Measurements from ENCODE around the gene MAST1.
"Not testable (repeated sequence)": the region's sequence is repeated elsewhere in the genome, so short reads cannot be mapped to it uniquely, and the experiment has no call there.

Gene MAST1

GRCh38 chr19:12794971-12795381 is 43.3 kb upstream of the MAST1 start:
- no peaks in the 10 kb centered on the region for H3K9me3 Mint-ChIP-seq
- peaks cover 54% of the 10 kb centered on the region for H3K36me3 Mint-ChIP-seq (ENCODE audit: insufficient read depth)
- H3K4me1 Mint-ChIP-seq = peaks cover 32% of the 10 kb centered on the region
- H3K27me3 Mint-ChIP-seq = no peaks in the 10 kb centered on the region
- peak overlapping the region; percentile 97 for H3K27ac Mint-ChIP-seq (ENCODE audit: low read depth)
- ATAC-seq (replicated peaks; ENCODE audit: extremely low read depth, poor library complexity, severe bottlenecking) (no peak), DNase-seq (ENCODE audit: low spot score in 2 of 2) (no peak)
- H3K4me3 Mint-ChIP-seq = no peak overlapping the region

GRCh38 chr19:12796146-12797071 is 41.9 kb upstream of the MAST1 start:
- Mint-ChIP-seq H3K4me3 (peak overlapping the region; percentile 66), H3K27ac (ENCODE audit: low read depth) (peak overlapping the region; percentile 97), H3K4me1 (peaks cover 26% of the 10 kb centered on the region), H3K9me3 (no peaks in the 10 kb centered on the region), H3K36me3 (ENCODE audit: insufficient read depth) (peaks cover 44% of the 10 kb centered on the region), H3K27me3 (no peaks in the 10 kb centered on the region)
- peak; percentile 63 to 73 for DNase-seq (ENCODE audit: low spot score in 2 of 2)
- no peak for ATAC-seq (replicated peaks; ENCODE audit: extremely low read depth, poor library complexity, severe bottlenecking)

- H3K27ac Mint-ChIP-seq (ENCODE audit: low read depth) = no peak overlapping the region
Observed at GRCh38 chr19:12797141-12797587, 41.2 kb upstream of the MAST1 start.

GRCh38 chr19:12797607-12798006 is 40.7 kb upstream of the MAST1 start:
- not testable (repeated sequence) for H3K27ac Mint-ChIP-seq (ENCODE audit: low read depth)

More at GRCh38 chr19:12797141-12797587, 41.2 kb upstream of the MAST1 start:
- Mint-ChIP-seq H3K4me1 (peaks cover 28% of the 10 kb centered on the region), H3K4me3 (no peak overlapping the region), H3K27me3 (no peaks in the 10 kb centered on the region), H3K9me3 (no peaks in the 10 kb centered on the region), H3K36me3 (ENCODE audit: insufficient read depth) (peaks cover 37% of the 10 kb centered on the region)
- no peak for DNase-seq (ENCODE audit: low spot score in 2 of 2)
- no peak for ATAC-seq (replicated peaks; ENCODE audit: extremely low read depth, poor library complexity, severe bottlenecking)

GRCh38 chr19:12799742-12800465 is 38.4 kb upstream of the MAST1 start:
- Mint-ChIP-seq H3K4me3 (peak overlapping the region; percentile 83), H3K4me1 (peaks cover 26% of the 10 kb centered on the region), H3K27ac (ENCODE audit: low read depth) (no peak overlapping the region)

More at GRCh38 chr19:12797607-12798006, 40.7 kb upstream of the MAST1 start:
- H3K36me3 Mint-ChIP-seq (ENCODE audit: insufficient read depth) = peaks cover 35% of the 10 kb centered on the region
- peaks cover 33% of the 10 kb centered on the region for H3K4me1 Mint-ChIP-seq
- not testable (repeated sequence) for H3K27me3 Mint-ChIP-seq; H3K4me3 Mint-ChIP-seq; DNase-seq (ENCODE audit: low spot score in 2 of 2); H3K9me3 Mint-ChIP-seq; ATAC-seq (replicated peaks; ENCODE audit: extremely low read depth, poor library complexity, severe bottlenecking)

GRCh38 chr19:12800466-12800770 is 37.9 kb upstream of the MAST1 start:
- H3K27ac Mint-ChIP-seq (ENCODE audit: low read depth) = no peak overlapping the region
- H3K27me3 Mint-ChIP-seq = no peaks in the 10 kb centered on the region
- H3K4me1 Mint-ChIP-seq = peaks cover 26% of the 10 kb centered on the region
- H3K36me3 Mint-ChIP-seq (ENCODE audit: insufficient read depth) = peaks cover 13% of the 10 kb centered on the region
- H3K4me3 Mint-ChIP-seq = peak overlapping the region; percentile 83
- ATAC-seq (replicated peaks; ENCODE audit: extremely low read depth, poor library complexity, severe bottlenecking) (no peak), DNase-seq (ENCODE audit: low spot score in 2 of 2) (no peak)
- no peaks in the 10 kb centered on the region for H3K9me3 Mint-ChIP-seq

More at GRCh38 chr19:12799742-12800465, 38.4 kb upstream of the MAST1 start:
- Mint-ChIP-seq H3K9me3 (no peaks in the 10 kb centered on the region), H3K27me3 (no peaks in the 10 kb centered on the region), H3K36me3 (ENCODE audit: insufficient read depth) (peaks cover 14% of the 10 kb centered on the region)
- ATAC-seq (replicated peaks; ENCODE audit: extremely low read depth, poor library complexity, severe bottlenecking) (no peak), DNase-seq (ENCODE audit: low spot score in 2 of 2) (no peak)

GRCh38 chr19:12800923-12801465 is 37.3 kb upstream of the MAST1 start:
- peak overlapping the region; percentile 61 for H3K27ac Mint-ChIP-seq (ENCODE audit: low read depth)
- H3K27me3 Mint-ChIP-seq = no peaks in the 10 kb centered on the region
- H3K4me1 Mint-ChIP-seq = peaks cover 22% of the 10 kb centered on the region
- ATAC-seq (replicated peaks; ENCODE audit: extremely low read depth, poor library complexity, severe bottlenecking) (no peak), DNase-seq (ENCODE audit: low spot score in 2 of 2) (no peak)
- H3K36me3 Mint-ChIP-seq (ENCODE audit: insufficient read depth) = peaks cover 13% of the 10 kb centered on the region
- H3K4me3 Mint-ChIP-seq = peak overlapping the region; percentile 83
- no peaks in the 10 kb centered on the region for H3K9me3 Mint-ChIP-seq

GRCh38 chr19:12801466-12802266 is 36.6 kb upstream of the MAST1 start, which contains the start of the genes PRDX2 and THSD8:
PRDX2 (minus strand) TSS chr19:12801800; CDS start chr19:12801261, 539 bp downstream.
THSD8 (plus strand) TSS chr19:12802069; CDS start chr19:12802072, 3 bp downstream.
- peak within 1 kb of the TSS; percentile 83 for H3K4me3 Mint-ChIP-seq
- no peaks in the 10 kb centered on the region for H3K27me3 Mint-ChIP-seq
- peaks cover 12% of the 10 kb centered on the region for H3K36me3 Mint-ChIP-seq (ENCODE audit: insufficient read depth)
- DNase-seq (ENCODE audit: low spot score in 2 of 2) (peak; percentile 48 to 49), ATAC-seq (replicated peaks; ENCODE audit: extremely low read depth, poor library complexity, severe bottlenecking) (peak; percentile 59)
- H3K4me1 Mint-ChIP-seq = peaks cover 22% of the 10 kb centered on the region
- H3K27ac Mint-ChIP-seq (ENCODE audit: low read depth) = peak within 1 kb of the TSS; percentile 61
- H3K9me3 Mint-ChIP-seq = no peaks in the 10 kb centered on the region

- Mint-ChIP-seq H3K4me3 (peak overlapping the region; percentile 83), H3K27ac (ENCODE audit: low read depth) (peak overlapping the region; percentile 29)
Observed at GRCh38 chr19:12802267-12803106, 35.8 kb upstream of the MAST1 start.

GRCh38 chr19:12804051-12804450 is 34.3 kb upstream of the MAST1 start:
- H3K9me3 Mint-ChIP-seq = no peaks in the 10 kb centered on the region
- H3K4me3 Mint-ChIP-seq = no peak overlapping the region
- H3K36me3 Mint-ChIP-seq (ENCODE audit: insufficient read depth) = peaks cover 16% of the 10 kb centered on the region
- no peaks in the 10 kb centered on the region for H3K27me3 Mint-ChIP-seq
- H3K4me1 Mint-ChIP-seq = peaks cover 26% of the 10 kb centered on the region
- H3K27ac Mint-ChIP-seq (ENCODE audit: low read depth) = no peak overlapping the region
- DNase-seq (ENCODE audit: low spot score in 2 of 2) = no peak
- no peak for ATAC-seq (replicated peaks; ENCODE audit: extremely low read depth, poor library complexity, severe bottlenecking)

More at GRCh38 chr19:12802267-12803106, 35.8 kb upstream of the MAST1 start:
- DNase-seq (ENCODE audit: low spot score in 2 of 2) = no peak
- ATAC-seq (replicated peaks; ENCODE audit: extremely low read depth, poor library complexity, severe bottlenecking) = no peak
- H3K27me3 Mint-ChIP-seq = no peaks in the 10 kb centered on the region
- H3K4me1 Mint-ChIP-seq = peaks cover 26% of the 10 kb centered on the region
- H3K36me3 Mint-ChIP-seq (ENCODE audit: insufficient read depth) = peaks cover 15% of the 10 kb centered on the region
- no peaks in the 10 kb centered on the region for H3K9me3 Mint-ChIP-seq

All from central memory CD8-positive, alpha-beta T cell (primary cell).